HFFc6 (cell line): Measurements from ENCODE around the gene PDK1. TPM values are rescaled to one million over a fixed set of nuclear protein-coding genes. Genes with fewer than 3 reads are reported as not detected.

Experiments used
- DNase-seq: peaks from one replicate; pipeline ENCODE4 v3.0.0-alpha.2; 2018
- H3K27ac Mint-ChIP-seq: 2 replicates; pipeline ENCODE4 v1.8.0; 2020; ENCODE audit warnings: mild to moderate bottlenecking, mixed read lengths
- H3K27me3 Mint-ChIP-seq: 2 replicates; pipeline ENCODE4 v1.8.0; 2021; ENCODE audit warnings: mild to moderate bottlenecking, moderate library complexity, mixed read lengths; ENCODE audit not compliant: insufficient read depth
- H3K36me3 Mint-ChIP-seq: 2 replicates; pipeline ENCODE4 v1.8.0; 2021; ENCODE audit warnings: low read depth, mixed read lengths
- H3K4me1 Mint-ChIP-seq: 2 replicates; pipeline ENCODE4 v1.8.0; 2020; ENCODE audit warnings: low read depth, mixed read lengths
- H3K4me3 Mint-ChIP-seq: 2 replicates; pipeline ENCODE4 v1.8.0; 2020; ENCODE audit warnings: mild to moderate bottlenecking, moderate library complexity, mixed read lengths
- H3K9me3 Mint-ChIP-seq: 2 replicates; pipeline ENCODE4 v1.8.0; 2020; ENCODE audit warnings: mild to moderate bottlenecking, mixed read lengths
- CTCF ChIP-seq: fragments of 200-600 bp; sonication (generic); IDR thresholded peaks from 2 replicates; pipeline ENCODE4 v1.5.0; 2021; ENCODE audit warnings: antibody characterized with exemption, mild to moderate bottlenecking
- total RNA-seq, 6 experiments: library from RNA; stranded (reverse); fragmentation: NEBNext Ultra II Directional; extraction: Animal tissue kit (Norgen Biotek cat#: 25700); gene quantifications; 2 replicates in 1 of 6; 3 replicates in 5 of 6; pipeline ENCODE4 v1.2.3, GENCODE V29; 2021

The PDK1 gene
- total RNA-seq, 6 experiments from 2014 or later, result 14.5 to 18.6 (median 17.2) TPM

GRCh38 chr2:172613040-172613439, 57.1 kb downstream of the PDK1 start:
- Mint-ChIP-seq H3K4me1 (peaks cover 34% of the 10 kb centered on the region), H3K27me3 (no peaks in the 10 kb centered on the region; the same call in 1 of the 2 replicates), H3K36me3 (peaks cover 4% of the 10 kb centered on the region), H3K9me3 (no peaks in the 10 kb centered on the region), H3K27ac (peak overlapping the region; percentile 66), H3K4me3 (peak overlapping the region; percentile 60)
- DNase-seq, result no peak
- no peak for TF ChIP-seq CTCF

GRCh38 chr2:172613615-172614231, 57.8 kb downstream of the PDK1 start:
- DNase-seq, result no peak
- H3K4me1 Mint-ChIP-seq, result peaks cover 34% of the 10 kb centered on the region
- peak; percentile 56 for TF ChIP-seq CTCF
- peaks cover 4% of the 10 kb centered on the region for H3K36me3 Mint-ChIP-seq
- H3K4me3 Mint-ChIP-seq, result peak overlapping the region; percentile 60
- no peaks in the 10 kb centered on the region; the same call in 1 of the 2 replicates for H3K27me3 Mint-ChIP-seq
- peak overlapping the region; percentile 66; the same call in 1 of the 2 replicates for H3K27ac Mint-ChIP-seq
- H3K9me3 Mint-ChIP-seq, result no peaks in the 10 kb centered on the region

GRCh38 chr2:172614932-172615331, 59.0 kb downstream of the PDK1 start:
- H3K4me1 Mint-ChIP-seq, result peaks cover 34% of the 10 kb centered on the region
- peaks cover 4% of the 10 kb centered on the region for H3K36me3 Mint-ChIP-seq
- DNase-seq, result no peak
- H3K9me3 Mint-ChIP-seq, result no peaks in the 10 kb centered on the region
- no peak overlapping the region for H3K27ac Mint-ChIP-seq
- no peak overlapping the region for H3K4me3 Mint-ChIP-seq
- H3K27me3 Mint-ChIP-seq, result no peaks in the 10 kb centered on the region; the same call in 1 of the 2 replicates
- TF ChIP-seq CTCF, result no peak

DNA sequence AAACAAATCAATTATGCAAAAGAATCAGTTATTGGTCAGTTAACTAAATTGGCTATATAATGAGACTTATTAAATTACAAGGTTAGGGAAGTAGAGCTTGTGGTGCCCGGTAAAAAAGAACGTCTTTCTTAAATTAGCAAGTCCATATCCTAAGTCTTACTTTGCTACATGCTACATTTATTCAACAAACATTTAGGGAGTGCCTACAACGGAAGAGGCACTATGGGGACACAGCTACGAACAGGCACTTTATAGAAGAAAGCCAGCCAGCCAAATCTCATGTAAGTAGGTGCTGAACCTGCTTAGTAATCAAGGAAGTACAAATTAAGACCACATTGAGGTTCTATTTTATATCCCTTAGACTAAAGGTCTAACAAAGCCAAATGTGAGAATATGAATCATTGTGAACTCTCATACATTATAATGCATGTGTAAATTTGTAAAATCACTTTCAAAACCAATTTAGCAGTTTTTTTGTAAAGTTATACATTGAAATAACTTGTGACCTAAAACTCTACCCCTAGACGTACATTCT, 59.9 kb downstream of the PDK1 start:
- Mint-ChIP-seq H3K9me3 (no peaks in the 10 kb centered on the region), H3K36me3 (peaks cover 4% of the 10 kb centered on the region), H3K4me1 (peaks cover 33% of the 10 kb centered on the region), H3K27ac (no peak overlapping the region), H3K27me3 (no peaks in the 10 kb centered on the region; the same call in 1 of the 2 replicates), H3K4me3 (no peak overlapping the region)
- DNase-seq, result no peak
- TF ChIP-seq CTCF, result no peak

- no peak overlapping the region for H3K4me3 Mint-ChIP-seq
- peaks cover 4% of the 10 kb centered on the region for H3K36me3 Mint-ChIP-seq
- DNase-seq, result no peak
- H3K27me3 Mint-ChIP-seq, result no peaks in the 10 kb centered on the region; the same call in 1 of the 2 replicates
- TF ChIP-seq CTCF, result no peak
- no peaks in the 10 kb centered on the region for H3K9me3 Mint-ChIP-seq
- no peak overlapping the region for H3K27ac Mint-ChIP-seq
- peaks cover 20% of the 10 kb centered on the region for H3K4me1 Mint-ChIP-seq
Measured at GRCh38 chr2:172617115-172617514, 61.2 kb downstream of the PDK1 start.
